HuH-7.5 (cell line): ENCODE results near the gene POU4F1.
"Not testable (repeated sequence)": the region's sequence is repeated elsewhere in the genome, so short reads cannot be mapped to it uniquely, and the experiment has no call there.

Experiments
- DNase-seq: peaks from one replicate; pipeline ENCODE4 v3.0.0; 2011; ENCODE audit warnings: low spot score

Gene POU4F1

DNA sequence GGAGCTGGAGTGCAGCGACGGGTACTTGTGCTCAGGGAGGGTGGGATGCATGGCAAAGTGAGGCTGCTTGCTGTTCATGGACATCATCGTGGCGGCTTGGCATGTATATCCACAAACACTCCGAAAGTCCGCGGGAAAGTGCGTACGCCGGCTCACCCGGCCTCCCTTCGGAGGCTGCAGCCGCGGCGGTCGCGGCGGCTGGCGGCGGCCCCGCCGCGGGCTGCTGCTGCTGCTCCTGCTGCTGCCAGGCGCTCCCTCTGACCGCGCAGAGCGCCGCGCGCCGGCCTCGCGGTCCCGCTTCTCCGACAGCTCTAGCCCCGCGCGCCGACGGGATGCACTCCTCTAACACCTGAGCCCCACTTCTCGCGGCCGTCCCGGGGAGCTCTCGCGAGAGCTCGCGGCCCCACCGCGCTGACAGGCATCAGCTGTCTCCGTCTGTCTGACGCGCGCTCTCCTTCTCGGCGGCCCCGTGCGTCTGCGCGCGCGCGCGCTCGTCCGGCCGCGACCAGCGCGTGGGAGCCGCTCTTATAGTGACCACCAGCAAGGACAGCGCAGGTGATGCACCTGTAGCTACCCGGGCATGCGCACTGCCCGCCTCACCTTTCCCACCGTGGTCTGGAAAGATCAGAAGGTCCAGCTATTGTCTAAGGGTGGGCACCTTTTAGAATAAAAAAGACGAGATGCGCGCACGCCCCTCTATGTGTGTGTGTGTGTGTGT lies at the start of gene POU4F1:
TSS of gene POU4F1 (minus strand) at position 313 of the 718 bp plus-strand sequence. CDS start at position 87, 226 bp downstream.
- DNase-seq, result no peak

DNA sequence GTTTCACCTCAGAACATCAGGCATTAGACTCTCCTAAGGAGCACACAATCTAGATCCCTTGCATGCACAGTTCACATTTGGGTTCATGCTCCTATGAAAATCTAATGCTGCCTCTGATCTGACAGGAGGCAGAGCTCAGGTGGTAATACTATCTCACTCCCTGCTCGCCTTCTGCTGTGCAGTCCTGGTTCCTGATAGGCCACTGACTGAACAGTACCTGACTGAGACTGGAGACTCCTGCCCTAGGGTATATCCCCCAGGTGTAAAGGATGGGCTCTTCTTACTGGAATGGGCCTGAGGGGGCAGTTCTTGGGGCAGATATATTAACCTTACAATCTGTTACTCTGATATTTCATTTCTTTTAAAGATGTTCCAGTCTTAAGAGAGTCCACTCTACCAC lies 49.3 kb upstream of the POU4F1 start:
- no peak for DNase-seq

DNA sequence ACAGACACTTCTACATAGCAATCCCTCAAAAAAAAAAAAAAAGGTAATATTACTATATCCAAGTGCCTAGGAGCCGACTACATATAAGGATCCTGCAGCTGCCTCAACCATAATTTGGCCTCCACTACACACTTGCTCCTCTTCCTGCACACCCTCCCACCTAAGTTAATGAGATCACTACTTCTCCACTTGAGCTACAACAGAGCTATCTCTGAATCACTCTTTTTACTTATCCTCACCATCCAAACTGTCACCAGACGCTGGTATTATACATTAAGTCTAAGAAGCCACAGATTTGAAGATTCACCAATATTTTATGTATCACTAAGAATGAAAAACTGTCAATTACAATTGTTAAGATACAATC lies 47.3 kb upstream of the POU4F1 start:
- no peak for DNase-seq

DNA sequence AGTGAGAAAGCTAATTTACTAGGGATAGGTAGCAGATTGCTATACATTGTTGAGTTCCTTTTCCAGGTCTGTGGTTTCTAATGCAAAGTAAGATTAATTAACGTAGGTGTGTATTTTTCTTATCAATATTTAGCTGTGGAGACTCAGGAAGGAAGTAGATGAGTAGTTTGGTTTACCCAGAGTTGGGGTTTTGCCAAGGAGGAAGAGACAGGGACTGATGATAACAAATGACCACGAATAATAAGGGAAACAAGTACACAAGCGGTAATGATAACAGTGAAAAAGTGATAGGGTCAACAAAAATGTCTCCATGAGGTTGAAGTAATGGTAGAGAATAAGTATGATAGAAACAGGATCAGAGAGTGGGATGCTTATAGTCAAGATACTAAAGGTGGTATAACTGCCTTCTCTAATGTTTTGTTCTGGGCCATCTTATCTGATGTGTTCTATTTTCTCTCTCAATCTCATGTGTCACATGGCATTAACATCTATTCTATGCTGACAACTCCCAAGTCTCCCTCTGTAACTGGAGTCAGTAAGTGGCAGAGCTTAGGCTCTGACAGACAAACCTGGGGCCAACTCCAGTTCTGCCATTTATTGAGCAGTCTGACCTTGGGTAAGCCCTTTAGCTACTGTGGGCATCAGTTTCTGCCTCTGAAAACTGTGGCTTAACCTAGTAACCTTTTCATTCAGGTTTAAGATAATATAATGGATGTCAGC lies 46.8 kb upstream of the POU4F1 start:
- no peak for DNase-seq

DNA sequence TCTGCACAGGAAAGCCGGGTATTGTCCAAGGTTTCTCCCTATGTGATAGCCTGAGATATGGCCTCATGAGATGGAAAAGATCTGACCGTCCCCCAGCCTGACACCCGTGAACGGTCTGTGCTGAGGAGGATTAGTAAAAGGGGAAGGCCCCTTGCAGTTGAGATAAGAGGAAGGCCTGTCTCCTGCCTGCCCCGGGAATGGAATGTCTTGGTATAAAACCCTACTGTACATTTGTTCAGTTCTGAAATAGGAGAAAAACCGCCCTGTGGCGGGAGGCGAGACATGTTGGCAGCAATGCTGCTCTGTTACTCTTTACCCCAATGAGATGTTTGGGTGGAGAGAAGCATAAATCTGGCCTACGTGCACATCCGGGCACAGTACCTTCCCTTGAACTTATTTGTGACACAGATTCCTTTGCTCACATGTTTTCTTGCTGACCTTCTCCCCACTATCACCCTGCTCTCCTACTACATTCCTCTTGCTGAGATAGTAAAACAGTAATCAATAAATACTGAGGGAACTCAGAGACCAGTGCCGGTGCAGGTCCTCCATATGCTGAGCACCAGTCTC lies 43.8 kb upstream of the POU4F1 start:
- DNase-seq, result not testable (repeated sequence)

GRCh38 chr13:78638216-78638615 lies 34.9 kb upstream of the POU4F1 start:
- no peak for DNase-seq

- DNase-seq, result no peak
These were observed 33.1 kb upstream of the POU4F1 start for GRCh38 chr13:78636495-78636894.

DNA sequence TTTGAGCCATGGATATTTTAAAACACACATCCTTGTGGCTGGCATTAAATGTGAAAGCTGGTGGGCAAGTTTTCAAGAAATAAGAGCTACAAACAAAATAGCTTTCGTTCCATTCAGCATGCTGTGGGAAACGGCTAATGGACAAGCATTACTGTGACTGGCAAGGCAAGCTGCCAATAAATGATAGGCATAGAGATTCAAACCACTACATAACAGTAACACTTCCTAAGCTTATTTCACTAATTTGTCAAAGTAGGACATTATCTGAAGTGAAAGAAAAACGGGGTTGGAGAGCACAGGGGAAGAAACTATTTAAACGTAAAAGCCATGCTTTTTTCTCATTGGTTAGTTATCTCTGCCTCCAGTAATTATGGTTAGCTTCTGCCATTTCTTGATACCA lies 29.6 kb upstream of the POU4F1 start:
- no peak for DNase-seq

DNA sequence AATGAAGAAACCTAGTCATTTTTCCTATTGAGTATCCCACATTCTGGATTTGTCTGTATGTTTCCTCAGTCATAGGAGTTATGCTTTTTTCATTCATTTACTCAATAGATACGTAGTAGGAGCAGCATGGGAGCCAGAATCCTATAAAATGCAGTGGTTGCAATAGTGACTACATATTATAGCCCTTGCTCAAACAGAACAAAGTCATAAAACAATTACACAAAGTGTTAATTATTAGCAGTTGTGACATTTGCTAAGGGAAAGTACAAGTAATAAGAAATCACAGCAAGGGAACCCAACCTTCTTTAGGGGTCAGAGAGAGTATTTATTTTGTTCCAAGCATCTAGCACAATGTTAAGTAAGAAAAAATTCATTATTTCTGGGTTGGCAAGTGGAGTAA lies 27.7 kb upstream of the POU4F1 start:
- no peak for DNase-seq

DNA sequence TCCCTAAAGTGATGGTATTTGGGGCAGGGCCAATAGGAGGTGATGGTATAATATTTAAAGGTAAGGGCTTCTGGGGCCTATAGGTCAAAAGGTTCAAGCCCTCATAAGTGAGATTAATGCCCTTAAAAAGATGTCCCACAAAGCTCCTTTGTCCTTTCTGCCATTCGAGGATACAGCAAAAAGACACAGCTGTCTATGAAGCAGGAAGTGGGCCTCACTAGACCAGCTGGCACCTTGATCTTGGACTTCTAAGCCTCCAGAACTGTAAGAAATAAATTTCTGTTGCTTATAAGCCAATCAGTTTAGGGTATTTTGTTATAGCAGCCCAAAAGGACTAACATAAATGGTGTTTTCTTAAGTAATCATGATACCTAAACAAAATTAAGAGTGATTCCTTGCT lies 27.2 kb upstream of the POU4F1 start:
- no peak for DNase-seq

GRCh38 chr13:78625384-78625783 lies 22.0 kb upstream of the POU4F1 start:
- no peak for DNase-seq

- DNase-seq, result no peak
These were observed 19.8 kb upstream of the POU4F1 start for GRCh38 chr13:78623132-78623531.

GRCh38 chr13:78620936-78621470 lies 17.7 kb upstream of the POU4F1 start:
- no peak for DNase-seq

- DNase-seq, result no peak
These were observed 15.1 kb upstream of the POU4F1 start for GRCh38 chr13:78618411-78618810.

DNA sequence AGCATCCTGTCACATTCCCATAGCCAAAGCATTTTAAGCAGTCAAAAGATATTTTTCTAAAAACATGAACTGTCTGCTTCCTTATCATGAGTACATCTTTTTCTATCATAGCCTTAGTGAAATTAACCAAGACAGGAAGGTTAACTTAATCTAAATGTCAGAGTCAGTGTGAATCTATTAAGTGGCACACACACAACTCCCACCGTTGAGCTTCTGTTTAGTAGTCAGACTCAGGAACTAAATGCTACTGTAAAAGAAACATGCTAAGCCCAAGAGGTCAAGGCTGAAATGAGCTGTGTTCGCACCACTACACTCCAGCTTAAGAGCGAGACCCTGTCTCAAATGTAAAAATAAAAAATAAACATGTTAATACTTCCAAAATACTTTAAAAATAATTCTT lies 7.7 kb upstream of the POU4F1 start:
- no peak for DNase-seq

- no peak for DNase-seq
These were observed 7.1 kb upstream of the POU4F1 start for GRCh38 chr13:78610381-78610883.

- DNase-seq, result no peak
These were observed 6.3 kb upstream of the POU4F1 start for GRCh38 chr13:78609464-78610205.

DNA sequence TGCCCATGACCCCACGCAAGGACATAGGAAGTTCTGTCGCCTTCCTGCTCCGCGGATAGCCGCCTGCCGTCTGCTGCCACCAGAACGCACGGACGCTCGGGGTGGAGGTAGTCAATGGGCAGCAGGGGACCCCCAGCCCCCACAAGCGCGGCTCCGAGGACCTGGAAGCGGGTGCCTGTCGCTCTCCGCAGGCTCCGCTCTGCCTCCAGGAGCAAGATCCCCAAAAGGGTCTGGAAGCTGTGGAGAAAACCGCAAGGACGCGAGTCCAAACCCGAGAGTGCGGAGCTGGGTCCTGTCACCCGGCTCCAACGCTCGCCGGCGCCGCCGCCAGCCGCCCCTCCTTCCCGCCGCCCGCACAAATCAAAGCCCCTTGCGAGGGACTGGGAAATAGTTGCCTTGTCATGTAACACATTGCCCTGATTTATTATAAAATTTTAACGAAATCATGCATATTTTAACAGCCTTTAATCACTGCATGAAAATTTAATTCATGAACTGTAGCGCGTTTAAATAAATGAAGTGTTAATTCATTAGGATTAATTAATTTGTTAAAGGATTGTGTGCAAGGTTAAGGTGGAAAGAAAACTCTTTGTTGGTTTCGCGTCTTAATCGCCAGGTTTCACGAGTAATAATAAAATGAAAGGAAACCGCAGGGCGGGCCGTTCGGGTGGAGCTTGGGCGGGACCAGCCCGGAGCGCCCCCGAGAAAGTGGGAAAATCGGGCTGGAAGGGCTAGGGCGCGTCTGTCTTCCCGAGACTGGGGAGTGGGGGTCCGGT lies 5.5 kb upstream of the POU4F1 start:
- no peak for DNase-seq

- no peak for DNase-seq
These were observed 4.9 kb upstream of the POU4F1 start for GRCh38 chr13:78608252-78608687.

DNA sequence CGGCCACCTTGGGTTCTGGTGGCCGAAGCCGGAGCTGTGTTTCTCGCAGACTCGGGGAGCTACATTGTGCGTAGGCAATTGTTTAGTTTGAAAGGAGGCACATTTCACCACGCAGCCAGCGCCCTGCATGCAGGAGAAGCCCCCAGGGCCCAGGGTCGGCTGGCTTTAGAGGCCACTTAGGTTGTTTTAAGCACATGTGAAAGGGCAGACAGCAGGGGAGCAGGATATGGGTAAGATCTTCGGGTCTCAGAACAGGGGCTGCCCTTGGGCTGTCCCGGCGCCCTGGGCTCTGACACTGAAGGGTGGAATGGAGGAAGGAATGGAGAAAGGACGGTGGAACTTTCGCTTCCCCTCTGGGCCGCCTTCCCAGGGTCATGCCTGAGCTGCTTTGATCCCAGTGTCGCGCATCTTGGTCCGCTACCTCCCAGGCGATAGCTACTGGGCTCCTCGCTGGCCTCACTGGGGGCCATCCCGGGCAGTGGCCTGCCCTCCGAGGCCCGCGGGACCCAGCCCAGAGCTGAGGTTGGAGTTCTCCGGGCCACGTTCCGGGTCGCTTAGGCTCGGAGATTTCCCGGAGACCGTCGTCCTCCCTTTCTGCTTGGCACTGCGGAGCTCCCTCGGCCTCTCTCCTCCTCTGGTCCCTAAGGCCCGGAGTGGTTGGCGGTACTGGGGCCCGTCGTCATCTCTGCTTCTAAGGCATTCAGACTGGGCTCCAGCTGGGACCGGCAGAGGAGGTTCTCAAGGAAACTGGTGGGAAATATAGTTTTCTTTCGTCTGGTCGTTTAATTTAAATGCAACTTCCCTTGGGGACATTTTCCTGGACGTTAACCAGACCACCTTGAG lies 4.3 kb upstream of the POU4F1 start:
- no peak for DNase-seq
